ENCODE data around the gene LRG1. TPM values are rescaled to one million over a fixed set of nuclear protein-coding genes. Genes with fewer than 3 reads are reported as not detected.

LRG1 gene
- total and polyA plus RNA-seq, 2 of the 13 experiments (the other 11 are each of a cell fraction or from before 2014, with no cell fraction given), result 12.0 to 39.3 TPM

DNA sequence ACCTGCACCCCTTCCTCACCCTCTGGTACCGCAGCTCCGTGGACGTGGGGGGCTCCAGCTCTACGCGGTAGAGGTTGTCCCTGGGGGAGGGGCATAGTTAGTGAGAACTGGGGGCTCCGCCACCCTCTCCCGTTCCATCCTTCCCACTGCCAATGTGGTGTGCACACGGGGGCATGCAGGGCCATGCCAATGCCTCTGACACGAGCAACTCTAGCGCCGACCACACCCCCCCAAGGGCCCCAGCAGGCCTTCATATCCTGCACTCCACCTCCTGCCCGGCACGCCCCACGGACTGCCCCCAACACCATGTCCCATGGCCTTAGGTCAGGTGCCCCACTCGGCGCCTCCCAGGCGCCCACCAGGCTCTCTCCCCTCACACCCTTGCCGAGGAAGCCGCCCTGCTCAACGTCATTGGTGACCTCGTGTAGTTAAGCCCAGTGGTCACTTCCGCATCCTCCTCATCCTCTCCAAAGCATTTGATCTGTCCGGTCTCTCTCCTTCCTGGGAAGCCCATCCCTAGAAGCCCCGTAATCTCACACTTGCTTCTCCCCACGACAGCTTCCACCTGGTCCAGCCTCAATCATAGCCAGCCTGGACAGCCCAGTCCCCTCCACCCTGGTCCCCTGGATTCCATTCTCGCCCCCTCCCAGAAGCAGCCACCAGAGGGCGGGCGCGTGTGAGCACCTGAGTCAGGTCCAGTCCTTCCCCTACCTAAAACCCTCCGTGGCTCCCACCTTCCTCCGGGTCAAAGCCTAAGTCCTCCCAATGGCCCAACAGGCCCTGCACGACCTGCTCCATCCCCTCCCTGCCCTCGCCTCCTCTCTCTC lies 17.5 kb upstream of the LRG1 start:
- ATAC-seq (peak; percentile 49), DNase-seq (ENCODE audit: low spot score) (no peak), FAIRE-seq (no peak)
- intact Hi-C loops (cut with micrococcal nuclease; ENCODE audit: unreplicated experiment), result no loop called here
- Histone ChIP-seq H3K4me3 (replicated peaks in 1 of 3; ENCODE audit: insufficient read depth in 1 of 3, low read depth in 2 of 3, low read length in 3 of 3) (no peak overlapping the region), H3K9ac (ENCODE audit: insufficient read depth, low read depth, low read length) (no peak overlapping the region), H3K27ac (ENCODE audit: extremely low read length, insufficient read depth, low read length) (no peak overlapping the region), H3K27me3 (ENCODE audit: control insufficient read depth in 1 of 2, insufficient read depth in 2 of 2, low read length in 2 of 2) (no peaks in the 10 kb centered on the region), H3K9me3 (ENCODE audit: low read length) (no peaks in the 10 kb centered on the region), H4K20me1 (ENCODE audit: insufficient read depth, low read length) (peaks cover 9% of the 10 kb centered on the region; the same call in 1 of the 2 replicates), H3K36me3 (replicated peaks in 1 of 2; ENCODE audit: control insufficient read depth in 1 of 2, insufficient read depth in 2 of 2, low read length in 2 of 2) (peaks cover 32 to 51% of the 10 kb centered on the region in 2 experiments), H3K79me2 (ENCODE audit: insufficient read depth, low read length) (peaks cover 7% of the 10 kb centered on the region), H2AFZ (ENCODE audit: low read length) (no peak overlapping the region), H3K4me2 (ENCODE audit: low read depth, low read length) (no peak overlapping the region), H3K4me1 (ENCODE audit: insufficient read depth, low read length) (no peaks in the 10 kb centered on the region)
- WGBS (ENCODE audit: low lambda C conversion rate), result 96% methylated on average over 31 of the region's 33 CpGs
- ChIA-PET CTCF (ENCODE audit: low intra/inter-chr PET ratio, low total read pairs) (no interaction called here), POLR2A (no interaction called here)
- BruUV-seq (replicated peaks), result no TSS peak
- in situ Hi-C loops (cut with HindIII; ENCODE audit: extremely low pct_ligation_motif_present, low pct_unique_long_range_greater_than_20kb), result no loop called here
- no peak for TF ChIP-seq NFYC (CRISPR knock-in tag; IDR thresholded peaks at IDR 0.05)
- no peak for TF ChIP-seq ZNF263 (CRISPR knock-in tag; IDR thresholded peaks at IDR 0.05)
- peak; percentile 38 for TF ChIP-seq CTCF (CRISPR knock-in tag; IDR thresholded peaks at IDR 0.05)
- TF ChIP-seq, protein P1, sequence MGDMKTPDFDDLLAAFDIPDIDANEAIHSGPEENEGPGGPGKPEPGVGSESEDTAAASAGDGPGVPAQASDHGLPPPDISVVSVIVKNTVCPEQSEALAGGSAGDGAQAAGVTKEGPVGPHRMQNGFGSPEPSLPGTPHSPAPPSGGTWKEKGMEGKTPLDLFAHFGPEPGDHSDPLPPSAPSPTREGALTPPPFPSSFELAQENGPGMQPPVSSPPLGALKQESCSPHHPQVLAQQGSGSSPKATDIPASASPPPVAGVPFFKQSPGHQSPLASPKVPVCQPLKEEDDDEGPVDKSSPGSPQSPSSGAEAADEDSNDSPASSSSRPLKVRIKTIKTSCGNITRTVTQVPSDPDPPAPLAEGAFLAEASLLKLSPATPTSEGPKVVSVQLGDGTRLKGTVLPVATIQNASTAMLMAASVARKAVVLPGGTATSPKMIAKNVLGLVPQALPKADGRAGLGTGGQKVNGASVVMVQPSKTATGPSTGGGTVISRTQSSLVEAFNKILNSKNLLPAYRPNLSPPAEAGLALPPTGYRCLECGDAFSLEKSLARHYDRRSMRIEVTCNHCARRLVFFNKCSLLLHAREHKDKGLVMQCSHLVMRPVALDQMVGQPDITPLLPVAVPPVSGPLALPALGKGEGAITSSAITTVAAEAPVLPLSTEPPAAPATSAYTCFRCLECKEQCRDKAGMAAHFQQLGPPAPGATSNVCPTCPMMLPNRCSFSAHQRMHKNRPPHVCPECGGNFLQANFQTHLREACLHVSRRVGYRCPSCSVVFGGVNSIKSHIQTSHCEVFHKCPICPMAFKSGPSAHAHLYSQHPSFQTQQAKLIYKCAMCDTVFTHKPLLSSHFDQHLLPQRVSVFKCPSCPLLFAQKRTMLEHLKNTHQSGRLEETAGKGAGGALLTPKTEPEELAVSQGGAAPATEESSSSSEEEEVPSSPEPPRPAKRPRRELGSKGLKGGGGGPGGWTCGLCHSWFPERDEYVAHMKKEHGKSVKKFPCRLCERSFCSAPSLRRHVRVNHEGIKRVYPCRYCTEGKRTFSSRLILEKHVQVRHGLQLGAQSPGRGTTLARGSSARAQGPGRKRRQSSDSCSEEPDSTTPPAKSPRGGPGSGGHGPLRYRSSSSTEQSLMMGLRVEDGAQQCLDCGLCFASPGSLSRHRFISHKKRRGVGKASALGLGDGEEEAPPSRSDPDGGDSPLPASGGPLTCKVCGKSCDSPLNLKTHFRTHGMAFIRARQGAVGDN (CRISPR knock-in tag; IDR thresholded peaks at IDR 0.05), result 0 out of 2 replicates have a peak, but pooled peaks have one; percentile 4
- peak; percentile 56 for TF ChIP-seq AGO2 (optimal IDR thresholded peaks at IDR 0.05; ENCODE audit: low read depth, low read length)
- TF ChIP-seq U2AF1 (optimal IDR thresholded peaks at IDR 0.05; ENCODE audit: low read depth, low read length), result no peak
- TF ChIP-seq ZNF83 (CRISPR knock-in tag; IDR thresholded peaks at IDR 0.05; ENCODE audit: borderline replicate concordance), result no peak
- TF ChIP-seq ZSCAN5A (CRISPR knock-in tag; IDR thresholded peaks at IDR 0.05; ENCODE audit: borderline replicate concordance), result no peak
- TF ChIP-seq ZNF367 (CRISPR knock-in tag; IDR thresholded peaks at IDR 0.05; ENCODE audit: borderline replicate concordance), result no peak
